Suprapubic skin (tissue), 3 donors: ENCODE measurements around the gene SEC61A1.

Source experiments
- EP300 ChIP-seq: sonication (generic); formaldehyde crosslinking; IDR thresholded peaks from one replicate; pipeline ENCODE4 v1.6.1; 2017; ENCODE audit warnings: antibody characterized with exemption
- POLR2A ChIP-seq, 2 donors: fragments of 450-650 bp; IDR thresholded peaks; one replicate each; pipeline ENCODE4 v1.6.1; 2017; ENCODE audit warnings: antibody characterized with exemption in 2 of 2, mild to moderate bottlenecking in 2 of 2, moderate library complexity in 2 of 2
- TF ChIP-seq, protein P1 (sequence below), 2 donors: fragments of 200-600 bp in 1 of 2; fragments of 450-650 bp in 1 of 2; sonication (generic) in 1 of 2; IDR thresholded peaks; one replicate each; pipeline ENCODE4 v1.5.1; 2016 to 2019; ENCODE audit warnings: antibody characterized with exemption in 2 of 2, mild to moderate bottlenecking in 1 of 2, moderate library complexity in 1 of 2

DNA sequence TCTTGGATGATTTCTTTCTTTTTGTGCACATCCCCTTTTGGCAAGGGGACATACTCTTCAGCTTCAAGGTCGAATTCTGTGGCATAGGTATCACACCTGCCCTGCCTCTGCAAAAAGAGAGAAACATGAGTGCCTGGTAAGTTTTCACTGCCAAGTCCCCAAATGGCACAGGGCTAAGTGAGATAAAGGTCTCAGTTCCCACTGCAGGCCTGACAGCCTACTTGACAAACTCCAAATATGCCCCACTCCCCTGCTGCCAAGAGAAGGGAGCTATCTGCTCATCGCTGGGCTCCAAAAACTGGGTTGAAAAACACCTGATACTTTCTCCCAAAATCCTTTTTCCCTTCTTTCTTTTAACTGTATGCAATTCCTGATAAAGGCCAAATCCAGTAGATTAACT lies 48.4 kb downstream of the SEC61A1 start:
- TF ChIP-seq, protein P1, sequence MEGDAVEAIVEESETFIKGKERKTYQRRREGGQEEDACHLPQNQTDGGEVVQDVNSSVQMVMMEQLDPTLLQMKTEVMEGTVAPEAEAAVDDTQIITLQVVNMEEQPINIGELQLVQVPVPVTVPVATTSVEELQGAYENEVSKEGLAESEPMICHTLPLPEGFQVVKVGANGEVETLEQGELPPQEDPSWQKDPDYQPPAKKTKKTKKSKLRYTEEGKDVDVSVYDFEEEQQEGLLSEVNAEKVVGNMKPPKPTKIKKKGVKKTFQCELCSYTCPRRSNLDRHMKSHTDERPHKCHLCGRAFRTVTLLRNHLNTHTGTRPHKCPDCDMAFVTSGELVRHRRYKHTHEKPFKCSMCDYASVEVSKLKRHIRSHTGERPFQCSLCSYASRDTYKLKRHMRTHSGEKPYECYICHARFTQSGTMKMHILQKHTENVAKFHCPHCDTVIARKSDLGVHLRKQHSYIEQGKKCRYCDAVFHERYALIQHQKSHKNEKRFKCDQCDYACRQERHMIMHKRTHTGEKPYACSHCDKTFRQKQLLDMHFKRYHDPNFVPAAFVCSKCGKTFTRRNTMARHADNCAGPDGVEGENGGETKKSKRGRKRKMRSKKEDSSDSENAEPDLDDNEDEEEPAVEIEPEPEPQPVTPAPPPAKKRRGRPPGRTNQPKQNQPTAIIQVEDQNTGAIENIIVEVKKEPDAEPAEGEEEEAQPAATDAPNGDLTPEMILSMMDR (IDR thresholded peaks at IDR 0.05), result no peak
- TF ChIP-seq POLR2A (IDR thresholded peaks at IDR 0.05), result no peak
- TF ChIP-seq EP300, result no peak
